Muscle layer of colon (tissue), 2 donors: ENCODE results near the gene XRN2.

Experiments
- H3K27ac ChIP-seq: one replicate; pipeline ENCODE4 v1.7.0; 2013; ENCODE audit warnings: low read depth, mild to moderate bottlenecking, low read length, moderate library complexity
- H3K27me3 ChIP-seq, 2 donors: one replicate each; pipeline ENCODE4 v1.7.0; 2013; ENCODE audit warnings: low read length in 2 of 2, mild to moderate bottlenecking in 2 of 2; ENCODE audit not compliant: insufficient read depth in 2 of 2, control insufficient read depth in 1 of 2
- H3K36me3 ChIP-seq: one replicate; pipeline ENCODE4 v1.7.0; 2013; ENCODE audit warnings: mild to moderate bottlenecking, low read length; ENCODE audit not compliant: insufficient read depth
- H3K4me1 ChIP-seq: one replicate; pipeline ENCODE4 v1.7.0; 2013; ENCODE audit warnings: mild to moderate bottlenecking, low read length; ENCODE audit not compliant: insufficient read depth
- H3K4me3 ChIP-seq, 2 donors: one replicate each; pipeline ENCODE4 v1.7.0; 2013; ENCODE audit warnings: low read length in 2 of 2, low read depth in 1 of 2, mild to moderate bottlenecking in 1 of 2, moderate library complexity in 1 of 2
- H3K9ac ChIP-seq: one replicate; pipeline ENCODE4 v1.7.0; 2013; ENCODE audit warnings: low read length
- H3K9me3 ChIP-seq: one replicate; pipeline ENCODE4 v1.7.0; 2013; ENCODE audit warnings: mild to moderate bottlenecking, low read length
- donor health status: abdominal sarcoma.
- donor health status: Adenocarcinoma of cecum.

The XRN2 gene

DNA sequence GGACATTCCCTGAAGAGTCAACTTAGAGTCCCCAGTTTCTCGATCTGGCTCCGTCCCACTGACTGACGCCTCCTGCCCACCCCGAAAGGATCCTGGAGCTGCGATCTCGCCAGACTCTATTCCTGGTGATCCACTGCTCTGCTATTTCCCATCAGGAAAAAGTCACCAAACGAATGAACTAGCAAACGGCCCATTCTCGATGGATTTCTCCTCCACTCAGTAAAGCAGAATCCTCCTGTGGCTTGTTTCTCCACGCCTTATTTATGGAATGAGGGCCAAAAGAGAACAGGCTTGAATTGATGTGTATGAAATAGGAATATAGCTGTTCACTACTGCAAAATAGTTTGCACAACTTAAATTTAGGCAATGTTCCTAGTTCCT is 88.8 kb downstream of the XRN2 start:
- Histone ChIP-seq H3K27ac (no peak overlapping the region), H3K9ac (no peak overlapping the region), H3K9me3 (peaks cover 24% of the 10 kb centered on the region), H3K36me3 (peaks cover 19% of the 10 kb centered on the region), H3K27me3 (peaks cover 47 to 55% of the 10 kb centered on the region in 2 donors), H3K4me1 (no peaks in the 10 kb centered on the region), H3K4me3 (no peak overlapping the region)

DNA sequence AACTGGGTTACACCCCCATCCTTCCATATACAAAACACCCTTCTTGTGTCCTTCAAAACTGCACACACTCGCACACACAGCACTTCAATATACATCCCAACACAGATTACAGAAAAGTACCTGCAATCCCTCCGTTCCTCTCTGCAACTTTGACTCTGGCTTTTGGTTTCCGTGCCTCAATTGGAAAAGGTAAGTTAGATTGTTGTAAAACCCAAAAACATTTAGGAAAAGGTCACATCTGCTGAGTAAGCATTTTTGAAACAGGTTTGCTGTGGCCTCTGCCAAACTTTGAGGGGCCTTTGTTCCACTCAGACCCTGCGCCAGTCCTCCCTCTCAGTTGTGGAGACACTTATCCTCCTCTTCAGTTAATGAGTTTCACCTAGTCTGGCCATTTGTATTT is 90.0 kb downstream of the XRN2 start:
- Histone ChIP-seq H3K27me3 (peaks cover 55 to 67% of the 10 kb centered on the region in 2 donors), H3K4me1 (no peaks in the 10 kb centered on the region), H3K9ac (no peak overlapping the region), H3K9me3 (peaks cover 24% of the 10 kb centered on the region), H3K4me3 (no peak overlapping the region), H3K27ac (no peak overlapping the region), H3K36me3 (peaks cover 7% of the 10 kb centered on the region)

DNA sequence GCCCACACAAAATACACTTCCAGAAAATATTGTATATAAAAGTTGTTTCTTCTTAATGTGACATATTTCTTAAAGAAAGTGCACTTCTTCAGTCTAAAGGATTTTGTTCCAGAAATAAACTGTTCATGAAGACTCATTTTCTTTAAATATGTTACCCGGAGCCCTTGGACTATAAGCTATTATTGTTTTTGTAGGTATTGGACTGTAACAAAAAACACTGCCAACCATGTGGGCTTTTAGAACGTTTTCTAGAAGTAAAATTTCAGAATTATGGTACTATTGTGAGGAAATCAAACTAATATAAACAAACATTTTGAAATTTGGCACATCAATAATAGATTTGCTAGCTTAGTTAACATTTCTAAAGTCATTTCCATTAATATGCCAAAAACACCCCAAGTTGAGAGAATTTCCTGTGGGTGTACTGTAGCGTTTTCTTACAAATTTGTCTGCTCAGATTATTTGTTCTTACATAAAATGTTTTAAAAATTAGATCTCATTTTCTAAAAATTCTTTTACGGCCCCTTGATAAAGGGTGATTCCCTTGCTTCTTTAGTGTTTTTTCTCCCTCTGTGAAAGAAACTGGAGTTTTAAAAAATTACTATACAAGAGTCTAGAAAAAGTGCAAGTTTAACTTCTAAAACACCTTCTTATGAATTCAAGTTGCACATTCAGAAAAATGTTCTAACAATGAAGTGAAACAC is 90.8 kb downstream of the XRN2 start:
- Histone ChIP-seq H3K4me1 (no peaks in the 10 kb centered on the region), H3K27me3 (peaks cover 63 to 74% of the 10 kb centered on the region in 2 donors), H3K36me3 (peaks cover 6% of the 10 kb centered on the region), H3K27ac (no peak overlapping the region), H3K4me3 (no peak overlapping the region), H3K9me3 (peaks cover 24% of the 10 kb centered on the region), H3K9ac (no peak overlapping the region)

- H3K27me3 ChIP-seq = peaks cover 66 to 80% of the 10 kb centered on the region in 2 donors
- H3K27ac ChIP-seq = no peak overlapping the region
- no peak overlapping the region for H3K4me3 ChIP-seq
- no peak overlapping the region for H3K9ac ChIP-seq
- H3K4me1 ChIP-seq = no peaks in the 10 kb centered on the region
- peaks cover 6% of the 10 kb centered on the region for H3K36me3 ChIP-seq
- peaks cover 24% of the 10 kb centered on the region for H3K9me3 ChIP-seq
Observed at GRCh38 chr20:21394551-21394950, 91.4 kb downstream of the XRN2 start.

DNA sequence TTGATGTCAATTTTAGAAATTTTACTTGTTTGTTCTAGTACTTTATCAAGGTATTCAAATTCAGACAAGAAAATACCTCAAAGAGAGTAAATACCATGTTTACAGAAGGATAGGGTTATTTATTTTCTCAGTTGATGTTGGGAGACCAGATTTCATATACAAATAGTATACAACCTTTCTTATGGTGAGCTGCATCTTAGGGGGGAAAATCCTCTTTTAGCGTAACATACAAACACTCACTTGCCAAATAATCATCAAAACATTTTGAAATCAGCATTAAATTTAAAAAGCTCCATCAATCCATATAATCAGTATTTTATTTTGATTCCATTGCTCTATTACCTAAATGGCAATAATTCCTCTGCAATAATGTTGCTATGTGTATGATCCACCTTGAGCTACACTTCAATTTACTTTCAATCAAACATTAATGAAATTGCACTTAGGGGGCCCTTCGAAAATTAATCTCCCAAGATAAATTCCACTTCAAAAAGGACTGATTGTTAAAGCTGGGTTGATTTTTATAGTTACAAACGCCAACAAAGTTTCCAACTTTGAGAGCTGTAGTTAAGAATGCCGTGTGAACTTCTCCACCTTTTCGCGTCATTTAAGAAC is 92.0 kb downstream of the XRN2 start:
- H3K9ac ChIP-seq = no peak overlapping the region
- H3K9me3 ChIP-seq = peaks cover 24% of the 10 kb centered on the region
- H3K27ac ChIP-seq = no peak overlapping the region
- peaks cover 4% of the 10 kb centered on the region for H3K36me3 ChIP-seq
- H3K4me1 ChIP-seq = no peaks in the 10 kb centered on the region
- no peak overlapping the region for H3K4me3 ChIP-seq
- peaks cover 66 to 86% of the 10 kb centered on the region in 2 donors for H3K27me3 ChIP-seq

- Histone ChIP-seq H3K4me1 (no peaks in the 10 kb centered on the region), H3K27ac (no peak overlapping the region), H3K4me3 (no peak overlapping the region), H3K9me3 (peaks cover 24% of the 10 kb centered on the region), H3K9ac (no peak overlapping the region), H3K36me3 (no peaks in the 10 kb centered on the region), H3K27me3 (peaks cover 72 to 87% of the 10 kb centered on the region in 2 donors)
Observed at GRCh38 chr20:21395666-21396598, 92.8 kb downstream of the XRN2 start.

- H3K27me3 ChIP-seq = peaks cover 77 to 81% of the 10 kb centered on the region in 2 donors
- H3K36me3 ChIP-seq = no peaks in the 10 kb centered on the region
- no peak overlapping the region for H3K4me3 ChIP-seq
- H3K4me1 ChIP-seq = no peaks in the 10 kb centered on the region
- H3K27ac ChIP-seq = no peak overlapping the region
- no peak overlapping the region for H3K9ac ChIP-seq
- peaks cover 24% of the 10 kb centered on the region for H3K9me3 ChIP-seq
Observed at GRCh38 chr20:21396599-21397340, 93.6 kb downstream of the XRN2 start.

- H3K36me3 ChIP-seq = no peaks in the 10 kb centered on the region
- H3K27ac ChIP-seq = no peak within 1 kb of the TSS
- H3K9me3 ChIP-seq = peaks cover 24% of the 10 kb centered on the region
- no peak within 1 kb of the TSS for H3K9ac ChIP-seq
- no peak within 1 kb of the TSS for H3K4me3 ChIP-seq
- peaks cover 69 to 73% of the 10 kb centered on the region in 2 donors for H3K27me3 ChIP-seq
- H3K4me1 ChIP-seq = no peaks in the 10 kb centered on the region
Observed at GRCh38 chr20:21397341-21398108, 94.4 kb downstream of the XRN2 start, which contains the start of gene NKX2-4. NKX2-4 (minus strand) TSS chr20:21397526; CDS start chr20:21397399, 127 bp downstream.

DNA sequence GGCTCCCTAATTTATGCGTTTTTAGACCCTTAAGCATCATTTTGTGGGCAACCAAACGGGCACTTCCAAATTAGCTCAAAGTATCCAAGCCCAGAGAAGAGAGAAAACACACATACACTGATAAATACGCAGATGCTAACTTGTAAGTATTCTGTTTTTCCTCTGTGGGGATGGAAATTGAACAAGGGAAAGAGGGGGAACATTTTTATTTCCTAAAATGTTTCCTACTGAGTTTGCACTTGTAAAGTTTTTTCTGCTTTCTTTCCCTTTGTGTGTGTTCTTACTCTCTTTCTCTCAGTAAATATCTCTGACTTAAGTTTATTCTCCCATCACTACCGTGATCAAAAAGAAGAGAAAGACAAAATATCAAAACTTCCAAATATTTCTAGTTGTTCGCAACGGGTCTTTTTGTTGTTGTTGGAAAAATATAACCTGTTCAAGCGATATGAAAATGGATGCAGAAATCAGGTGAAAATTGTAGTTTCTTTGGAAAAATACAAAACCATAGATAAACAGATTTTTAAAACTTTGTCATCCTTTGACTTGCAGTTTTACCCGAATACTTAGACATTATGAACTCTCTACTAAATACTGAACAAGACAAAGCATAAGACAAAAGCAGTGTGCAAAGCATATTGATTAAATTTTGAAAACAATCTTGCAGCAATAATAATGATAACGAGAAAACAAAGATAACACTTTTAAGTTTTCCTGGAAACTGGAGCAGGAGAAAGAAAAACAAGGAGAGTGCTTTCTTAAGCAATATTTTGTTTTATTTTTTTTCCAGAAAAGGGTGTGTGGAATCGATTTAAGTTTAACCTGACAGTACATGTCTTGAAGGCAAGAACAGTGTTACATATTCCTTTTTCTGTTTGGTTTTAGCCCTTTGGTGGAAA is 95.2 kb downstream of the XRN2 start:
- Histone ChIP-seq H3K9me3 (peaks cover 16% of the 10 kb centered on the region), H3K27me3 (peaks cover 61 to 68% of the 10 kb centered on the region in 2 donors), H3K9ac (no peak overlapping the region), H3K36me3 (no peaks in the 10 kb centered on the region), H3K27ac (no peak overlapping the region), H3K4me1 (no peaks in the 10 kb centered on the region), H3K4me3 (no peak overlapping the region)
